Cardiac muscle cell (in vitro differentiated cells and primary cell): Measurements from ENCODE around the gene SRP68. TPM values are rescaled to one million over a fixed set of nuclear protein-coding genes. Genes with fewer than 3 reads are reported as not detected.

Experiments used
- DNase-seq, 2 donors: peaks; one replicate each; pipeline versions ENCODE4 v3.0.0 to v3.0.0-alpha.2; 2010 to 2017; ENCODE audit warnings: low read depth in 1 of 2, low spot score in 1 of 2
- H3K27ac ChIP-seq: fragments of 200-600 bp; sonication (generic); 2 replicates; pipeline ENCODE4 v1.5.1; 2016
- H3K27me3 ChIP-seq: fragments of 200-600 bp; sonication (generic); 2 replicates; pipeline ENCODE4 v1.6.0; 2016; ENCODE audit warnings: control low read depth
- H3K36me3 ChIP-seq: fragments of 200-600 bp; sonication (generic); 2 replicates; pipeline ENCODE4 v1.5.1; 2016; ENCODE audit warnings: control low read depth
- H3K4me1 ChIP-seq: fragments of 200-600 bp; sonication (generic); 2 replicates; pipeline ENCODE4 v1.8.1; 2017; ENCODE audit warnings: low read depth, mild to moderate bottlenecking, mixed run types
- H3K4me3 ChIP-seq: fragments of 200-600 bp; sonication (generic); 2 replicates; pipeline ENCODE4 v1.5.1; 2016; ENCODE audit warnings: mild to moderate bottlenecking
- H3K9me3 ChIP-seq: fragments of 200-600 bp; sonication (generic); 2 replicates; pipeline ENCODE4 v1.5.1; 2017; ENCODE audit warnings: low read depth, mild to moderate bottlenecking, control low read depth
- polyA plus RNA-seq: library from polyadenylated mRNA; unstranded; fragments of >200 nt; fragmentation: Nextera tagmentation; extraction: Ambion mirVana; gene quantifications from 2 replicates; pipeline ENCODE4 v1.2.1, GENCODE V29; 2016
- total RNA-seq: library from RNA; depleted of rRNA; stranded (reverse); fragments of >200 nt; gene quantifications from 2 replicates; pipeline ENCODE4 v1.2.3, GENCODE V29; 2016
- TF ChIP-seq, protein P1 (sequence below): IDR thresholded peaks from 2 replicates; pipeline ENCODE4 v1.5.1; 2012; ENCODE audit warnings: low read depth, mild to moderate bottlenecking, low read length

Gene SRP68
- total and polyA plus RNA-seq, 2 experiments from 2014 or later: 55.4 to 103 TPM

- no peak for DNase-seq
- H3K36me3 ChIP-seq: peaks cover 50% of the 10 kb centered on the region
Measured at GRCh38 chr17:76088868-76089576, 16.7 kb upstream of the SRP68 start.

GRCh38 chr17:76088041-76088867 is 15.9 kb upstream of the SRP68 start:
- Histone ChIP-seq H3K4me3 (no peak overlapping the region), H3K27me3 (no peaks in the 10 kb centered on the region), H3K27ac (no peak overlapping the region), H3K36me3 (peaks cover 43% of the 10 kb centered on the region), H3K9me3 (no peaks in the 10 kb centered on the region), H3K4me1 (no peaks in the 10 kb centered on the region)
- TF ChIP-seq, protein P1, sequence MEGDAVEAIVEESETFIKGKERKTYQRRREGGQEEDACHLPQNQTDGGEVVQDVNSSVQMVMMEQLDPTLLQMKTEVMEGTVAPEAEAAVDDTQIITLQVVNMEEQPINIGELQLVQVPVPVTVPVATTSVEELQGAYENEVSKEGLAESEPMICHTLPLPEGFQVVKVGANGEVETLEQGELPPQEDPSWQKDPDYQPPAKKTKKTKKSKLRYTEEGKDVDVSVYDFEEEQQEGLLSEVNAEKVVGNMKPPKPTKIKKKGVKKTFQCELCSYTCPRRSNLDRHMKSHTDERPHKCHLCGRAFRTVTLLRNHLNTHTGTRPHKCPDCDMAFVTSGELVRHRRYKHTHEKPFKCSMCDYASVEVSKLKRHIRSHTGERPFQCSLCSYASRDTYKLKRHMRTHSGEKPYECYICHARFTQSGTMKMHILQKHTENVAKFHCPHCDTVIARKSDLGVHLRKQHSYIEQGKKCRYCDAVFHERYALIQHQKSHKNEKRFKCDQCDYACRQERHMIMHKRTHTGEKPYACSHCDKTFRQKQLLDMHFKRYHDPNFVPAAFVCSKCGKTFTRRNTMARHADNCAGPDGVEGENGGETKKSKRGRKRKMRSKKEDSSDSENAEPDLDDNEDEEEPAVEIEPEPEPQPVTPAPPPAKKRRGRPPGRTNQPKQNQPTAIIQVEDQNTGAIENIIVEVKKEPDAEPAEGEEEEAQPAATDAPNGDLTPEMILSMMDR: no peak
- no peak for DNase-seq

More at GRCh38 chr17:76088868-76089576, 16.7 kb upstream of the SRP68 start:
- no peaks in the 10 kb centered on the region for H3K9me3 ChIP-seq
- TF ChIP-seq, protein P1: no peak
- H3K27me3 ChIP-seq: no peaks in the 10 kb centered on the region
- H3K4me3 ChIP-seq: no peak overlapping the region
- no peaks in the 10 kb centered on the region for H3K4me1 ChIP-seq
- H3K27ac ChIP-seq: no peak overlapping the region

GRCh38 chr17:76087531-76087930 is 15.2 kb upstream of the SRP68 start:
- TF ChIP-seq, protein P1: no peak
- Histone ChIP-seq H3K4me3 (no peak overlapping the region), H3K36me3 (peaks cover 37% of the 10 kb centered on the region), H3K4me1 (no peaks in the 10 kb centered on the region), H3K9me3 (no peaks in the 10 kb centered on the region), H3K27ac (no peak overlapping the region), H3K27me3 (no peaks in the 10 kb centered on the region)
- DNase-seq: no peak

DNA sequence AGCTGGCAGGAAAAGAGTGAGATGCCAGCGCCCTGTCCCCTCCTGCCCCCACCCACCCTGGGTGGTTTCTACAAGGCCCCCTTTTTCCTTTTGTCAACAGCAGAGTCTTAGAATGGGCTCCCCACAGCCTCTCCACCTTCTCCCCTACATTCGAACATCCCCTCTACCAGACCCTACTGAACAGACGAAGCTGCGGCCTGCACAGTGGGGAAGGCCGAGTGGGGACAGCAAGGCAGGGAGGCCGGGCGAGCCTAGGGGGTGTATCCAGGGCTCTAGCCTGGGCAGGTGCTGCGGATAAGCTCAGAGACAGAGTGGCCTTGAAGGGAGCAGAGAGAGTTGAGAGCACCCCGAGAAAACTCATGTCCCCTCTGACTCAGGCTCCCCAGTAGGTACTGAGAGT is 14.1 kb upstream of the SRP68 start:
- no peak overlapping the region for H3K27ac ChIP-seq
- H3K4me1 ChIP-seq: no peaks in the 10 kb centered on the region
- DNase-seq: no peak
- H3K27me3 ChIP-seq: no peaks in the 10 kb centered on the region
- TF ChIP-seq, protein P1: no peak
- peaks cover 37% of the 10 kb centered on the region for H3K36me3 ChIP-seq
- H3K4me3 ChIP-seq: no peak overlapping the region
- H3K9me3 ChIP-seq: no peaks in the 10 kb centered on the region

DNA sequence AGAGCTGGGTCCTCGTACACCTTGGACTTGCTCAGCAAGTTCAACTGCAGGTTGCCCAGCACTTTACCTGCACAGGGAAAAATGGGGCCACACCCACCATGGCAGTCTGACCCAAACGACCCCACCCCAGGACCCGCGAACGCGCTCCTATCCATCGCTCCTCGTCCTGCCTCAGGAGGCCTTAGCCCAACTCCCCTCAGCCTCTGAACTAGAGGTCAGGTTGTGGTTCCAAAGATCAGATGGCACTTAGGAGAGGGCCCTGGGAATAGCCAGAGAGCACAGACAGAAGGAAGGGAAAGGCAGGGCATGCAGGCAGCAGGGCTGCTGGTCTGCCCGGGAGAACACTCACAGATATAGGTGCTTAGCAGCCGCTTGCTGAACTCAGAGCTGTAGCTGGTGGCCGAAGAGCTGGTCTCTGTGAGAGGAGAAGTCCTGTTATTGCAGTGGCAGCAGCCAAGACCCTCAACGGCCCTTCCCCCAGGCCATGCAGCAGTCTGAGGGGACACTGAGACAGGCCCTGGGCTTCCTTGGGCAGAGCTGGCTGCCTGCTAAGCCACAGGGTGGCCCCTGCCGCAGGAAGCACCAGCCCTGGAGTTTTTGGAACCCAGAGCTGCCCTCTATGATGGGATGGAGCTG is 13.5 kb upstream of the SRP68 start:
- TF ChIP-seq, protein P1: no peak
- H3K36me3 ChIP-seq: peaks cover 36% of the 10 kb centered on the region

More for the DNA sequence above, 13.5 kb upstream of the SRP68 start:
- Histone ChIP-seq H3K27me3 (no peaks in the 10 kb centered on the region), H3K4me1 (peaks cover under 1% of the 10 kb centered on the region), H3K9me3 (no peaks in the 10 kb centered on the region), H3K4me3 (no peak overlapping the region), H3K27ac (no peak overlapping the region)
- DNase-seq: no peak
